ENCODE results near the gene FBXL22. TPM values are rescaled to one million over a fixed set of nuclear protein-coding genes. Genes with fewer than 3 reads are reported as not detected.

FBXL22 gene
- 0.15 to 0.76 TPM (median 0.25 TPM) in 5 replicates for total RNA-seq (2022; extraction: Qiagen RNA extraction)

GRCh38 chr15:63597038-63597790, at the start of gene FBXL22:
Gene FBXL22, plus strand, starts transcription at chr15:63597387. Its CDS starts 6 bp downstream, at chr15:63597393.

Other genes with a start within 250 kb of the FBXL22 start
- 166 to 192 TPM (median 183 TPM) in 5 replicates for gene CA12, start 215.5 kb upstream of the FBXL22 start, total RNA-seq (2022; extraction: Qiagen RNA extraction)
- 37.6 to 45.2 TPM (median 39.0 TPM) in 5 replicates for gene USP3, start 92.8 kb upstream of the FBXL22 start, total RNA-seq (2022; extraction: Qiagen RNA extraction)
- 21.1 to 38.9 TPM (median 24.9 TPM) in 5 replicates for gene HERC1, start 236.6 kb downstream of the FBXL22 start, total RNA-seq (2022; extraction: Qiagen RNA extraction)

All from A549 treated with Hydrocortisone at 1 μM for 4 hours (cell line).